NOMO-1 (cell line): ENCODE measurements around the gene DNAH14.
A peak's percentile ranks its signal among the peaks of the same experiment; 100 is the strongest.
"Not testable (repeated sequence)": the region's sequence is repeated elsewhere in the genome, so short reads cannot be mapped to it uniquely, and the experiment has no call there.

Experiments
- DNase-seq, 2 experiments: peaks; one replicate each; lab custom pipeline; 2025; ENCODE audit not compliant: unreplicated experiment in 2 of 2; lab: John Stamatoyannopoulos, UW

Gene DNAH14

GRCh38 chr1:225380691-225381090 lies 451.2 kb downstream of the DNAH14 start:
- no peak for DNase-seq

- DNase-seq, result not testable (repeated sequence)
These were observed 457.4 kb downstream of the DNAH14 start for GRCh38 chr1:225386860-225387259.

- peak; percentile 6 to 11 for DNase-seq
These were observed 458.9 kb downstream of the DNAH14 start for GRCh38 chr1:225388372-225388771.

GRCh38 chr1:225389843-225390242 lies 460.4 kb downstream of the DNAH14 start:
- no peak for DNase-seq

- no peak for DNase-seq
These were observed 466.9 kb downstream of the DNAH14 start for GRCh38 chr1:225396357-225396756.

- DNase-seq, result no peak
These were observed 471.5 kb downstream of the DNAH14 start for GRCh38 chr1:225400968-225401367.

GRCh38 chr1:225406976-225407725 lies 477.7 kb downstream of the DNAH14 start:
- no peak for DNase-seq

- DNase-seq, result no peak
These were observed 478.3 kb downstream of the DNAH14 start for GRCh38 chr1:225407755-225408154.

GRCh38 chr1:225408249-225408648 lies 478.8 kb downstream of the DNAH14 start:
- no peak for DNase-seq

- DNase-seq, result no peak
These were observed 479.6 kb downstream of the DNAH14 start for GRCh38 chr1:225409051-225409450.

- no peak for DNase-seq
These were observed 480.6 kb downstream of the DNAH14 start for GRCh38 chr1:225410036-225410435.

GRCh38 chr1:225412321-225412720 lies 482.8 kb downstream of the DNAH14 start:
- no peak for DNase-seq

- DNase-seq, result no peak
These were observed 483.4 kb downstream of the DNAH14 start for GRCh38 chr1:225412803-225413351.

GRCh38 chr1:225413708-225414375 lies 484.4 kb downstream of the DNAH14 start:
- DNase-seq, result no peak

- no peak for DNase-seq
These were observed 485.8 kb downstream of the DNAH14 start for GRCh38 chr1:225415307-225415706.

- no peak for DNase-seq
These were observed 486.7 kb downstream of the DNAH14 start for GRCh38 chr1:225415967-225416745.

- DNase-seq, result no peak
These were observed 488.6 kb downstream of the DNAH14 start for GRCh38 chr1:225418059-225418458.

GRCh38 chr1:225418598-225418997 lies 489.1 kb downstream of the DNAH14 start:
- no peak for DNase-seq

GRCh38 chr1:225422031-225422605 lies 492.6 kb downstream of the DNAH14 start:
- DNase-seq, result peak in 1 of 2 experiments; percentile 9

GRCh38 chr1:225422795-225423517 lies 493.5 kb downstream of the DNAH14 start:
- no peak for DNase-seq
